Activated T-cell treated with anti-CD3 and anti-CD28 coated beads, Interleukin-2, amount 50 U/mL, for 72 hours (primary cell): ENCODE data around the gene UCN. TPM values are rescaled to one million over a fixed set of nuclear protein-coding genes. Genes with fewer than 3 reads are reported as not detected.
"Not testable (repeated sequence)": the region's sequence is repeated elsewhere in the genome, so short reads cannot be mapped to it uniquely, and the experiment has no call there.

Experiments used
- ATAC-seq, 2 donors: fragments of 150-1000 bp; cut with Tn5 transposase; replicated peaks in 1 of 2; 2 replicates each; pipeline ENCODE4 v1.10.0; 2021; ENCODE audit warnings: moderate library complexity in 2 of 2, mild to moderate bottlenecking in 1 of 2
- DNase-seq, 2 donors: peaks; one replicate each; pipeline ENCODE4 v3.0.0; 2021 to 2022; ENCODE audit warnings: mixed read lengths in 1 of 2
- H3K27ac Mint-ChIP-seq: one replicate; pipeline ENCODE4 v1.8.0; 2022; ENCODE audit warnings: mild to moderate bottlenecking, moderate library complexity, mixed read lengths
- H3K27me3 Mint-ChIP-seq: one replicate; pipeline ENCODE4 v1.8.0; 2022; ENCODE audit warnings: low read depth, mixed read lengths
- H3K36me3 Mint-ChIP-seq, 2 donors: one replicate each; pipeline ENCODE4 v1.8.0; 2022; ENCODE audit warnings: mixed read lengths in 2 of 2, mild to moderate bottlenecking in 1 of 2; ENCODE audit not compliant: insufficient read depth in 2 of 2
- H3K4me1 Mint-ChIP-seq: one replicate; pipeline ENCODE4 v1.8.0; 2022; ENCODE audit warnings: low read depth, mixed read lengths
- H3K4me3 Mint-ChIP-seq, 2 donors: one replicate each; pipeline ENCODE4 v1.8.0; 2022; ENCODE audit warnings: mild to moderate bottlenecking in 2 of 2, mixed read lengths in 2 of 2, moderate library complexity in 2 of 2
- H3K9me3 Mint-ChIP-seq, 2 donors: one replicate each; pipeline ENCODE4 v1.8.0; 2022; ENCODE audit warnings: mixed read lengths in 2 of 2
- total RNA-seq, 2 donors: library from RNA; stranded (reverse); gene quantifications; one replicate each; pipeline ENCODE4 v1.2.3, GENCODE V29; 2022

The UCN gene
- total RNA-seq, 2 donors from 2014 or later = 4.9 to 7.6 TPM

DNA sequence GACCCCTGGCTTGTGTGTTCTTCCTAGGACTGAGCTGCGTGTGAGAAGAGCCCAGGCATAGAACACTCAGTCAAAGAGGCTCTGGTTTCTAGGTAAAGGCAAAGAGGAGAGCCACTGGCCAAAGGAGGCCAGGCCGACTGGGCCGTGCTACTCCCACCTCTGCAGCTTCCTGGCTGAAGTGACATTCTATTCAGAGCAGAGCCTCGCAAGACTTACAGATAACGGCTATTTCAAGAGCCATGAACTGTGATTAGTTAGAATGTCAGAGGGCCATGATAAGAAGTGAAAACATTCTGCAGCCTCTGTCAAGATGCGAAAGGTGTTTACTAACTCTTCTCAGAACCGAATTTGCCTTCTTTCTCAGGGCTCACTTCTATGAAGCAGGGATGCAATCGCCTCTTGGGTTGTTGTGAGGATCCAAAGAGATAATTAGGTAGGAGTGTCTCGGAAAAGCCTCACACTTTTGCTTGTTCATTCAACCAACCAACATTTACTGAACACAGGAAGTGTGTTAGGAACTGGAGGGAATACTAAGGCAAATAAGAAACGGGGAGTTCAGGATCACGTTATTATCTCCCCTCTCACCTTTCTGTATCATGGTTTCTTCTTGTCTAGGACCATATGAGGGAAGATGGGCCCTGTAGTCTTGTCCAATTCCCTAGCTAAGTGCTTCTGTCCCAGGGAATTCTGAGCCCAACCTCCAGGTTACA, 36.5 kb downstream of the UCN start:
- Mint-ChIP-seq H3K4me1 (peaks cover 5% of the 10 kb centered on the region), H3K4me3 (no peak overlapping the region), H3K9me3 (no peaks in the 10 kb centered on the region), H3K36me3 (no peaks in the 10 kb centered on the region), H3K27me3 (peaks cover 27% of the 10 kb centered on the region), H3K27ac (no peak overlapping the region)
- DNase-seq (no peak), ATAC-seq (no peak)

GRCh38 chr2:27270670-27271069, 37.6 kb downstream of the UCN start:
- peaks cover 5% of the 10 kb centered on the region for H3K4me1 Mint-ChIP-seq
- H3K9me3 Mint-ChIP-seq = no peaks in the 10 kb centered on the region
- no peaks in the 10 kb centered on the region for H3K36me3 Mint-ChIP-seq
- H3K4me3 Mint-ChIP-seq = no peak overlapping the region
- no peak for ATAC-seq
- H3K27ac Mint-ChIP-seq = no peak overlapping the region
- H3K27me3 Mint-ChIP-seq = peaks cover 27% of the 10 kb centered on the region
- no peak for DNase-seq

- ATAC-seq = no peak
- no peak overlapping the region for H3K27ac Mint-ChIP-seq
Observed at GRCh38 chr2:27270131-27270530, 38.1 kb downstream of the UCN start.

DNA sequence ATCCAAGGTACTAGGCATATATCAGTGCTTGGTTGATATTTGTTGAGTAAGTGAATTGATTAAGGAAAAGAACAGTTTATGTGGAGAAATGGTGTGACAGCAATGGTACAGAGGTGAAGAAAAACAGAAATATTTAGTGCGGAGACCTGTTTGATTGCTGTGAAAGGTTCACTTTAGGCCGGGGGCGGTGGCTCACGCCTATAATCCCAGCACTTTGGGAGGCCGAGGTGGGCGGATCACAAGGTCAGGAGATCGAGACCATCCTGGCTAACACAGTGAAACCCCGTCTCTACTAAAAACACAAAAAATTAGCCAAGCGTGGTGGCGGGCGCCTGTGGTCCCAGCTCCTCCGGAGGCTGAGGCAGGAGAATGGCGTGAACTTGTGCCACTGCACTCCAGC, 39.9 kb downstream of the UCN start:
- Mint-ChIP-seq H3K27me3 (peaks cover 16% of the 10 kb centered on the region), H3K4me1 (peaks cover 15% of the 10 kb centered on the region)
- H3K27ac Mint-ChIP-seq, H3K36me3 Mint-ChIP-seq, H3K4me3 Mint-ChIP-seq, ATAC-seq, H3K9me3 Mint-ChIP-seq, DNase-seq: not testable (repeated sequence)

More at GRCh38 chr2:27270131-27270530, 38.1 kb downstream of the UCN start:
- Mint-ChIP-seq H3K4me3 (no peak overlapping the region), H3K36me3 (no peaks in the 10 kb centered on the region), H3K27me3 (peaks cover 27% of the 10 kb centered on the region), H3K9me3 (no peaks in the 10 kb centered on the region), H3K4me1 (peaks cover 5% of the 10 kb centered on the region)
- no peak for DNase-seq

GRCh38 chr2:27265536-27265870, 42.7 kb downstream of the UCN start:
- DNase-seq = no peak
- no peak for ATAC-seq
- Mint-ChIP-seq H3K36me3 (peaks cover 2 to 5% of the 10 kb centered on the region in 2 donors), H3K9me3 (no peaks in the 10 kb centered on the region), H3K27ac (no peak overlapping the region), H3K27me3 (peaks cover 24% of the 10 kb centered on the region), H3K4me3 (peak overlapping the region; percentile 44 to 49), H3K4me1 (peaks cover 25% of the 10 kb centered on the region)

- H3K27me3 Mint-ChIP-seq = peaks cover 26% of the 10 kb centered on the region
- no peak overlapping the region for H3K27ac Mint-ChIP-seq
- ATAC-seq (peak; percentile 68 to 74), DNase-seq (peak; percentile 75 to 80)
- peaks cover 25% of the 10 kb centered on the region for H3K4me1 Mint-ChIP-seq
- H3K9me3 Mint-ChIP-seq = no peaks in the 10 kb centered on the region
- peak overlapping the region; percentile 84 to 90 for H3K4me3 Mint-ChIP-seq
- peaks cover 2 to 5% of the 10 kb centered on the region in 2 donors for H3K36me3 Mint-ChIP-seq
Observed at GRCh38 chr2:27264753-27265535, 43.3 kb downstream of the UCN start.

DNA sequence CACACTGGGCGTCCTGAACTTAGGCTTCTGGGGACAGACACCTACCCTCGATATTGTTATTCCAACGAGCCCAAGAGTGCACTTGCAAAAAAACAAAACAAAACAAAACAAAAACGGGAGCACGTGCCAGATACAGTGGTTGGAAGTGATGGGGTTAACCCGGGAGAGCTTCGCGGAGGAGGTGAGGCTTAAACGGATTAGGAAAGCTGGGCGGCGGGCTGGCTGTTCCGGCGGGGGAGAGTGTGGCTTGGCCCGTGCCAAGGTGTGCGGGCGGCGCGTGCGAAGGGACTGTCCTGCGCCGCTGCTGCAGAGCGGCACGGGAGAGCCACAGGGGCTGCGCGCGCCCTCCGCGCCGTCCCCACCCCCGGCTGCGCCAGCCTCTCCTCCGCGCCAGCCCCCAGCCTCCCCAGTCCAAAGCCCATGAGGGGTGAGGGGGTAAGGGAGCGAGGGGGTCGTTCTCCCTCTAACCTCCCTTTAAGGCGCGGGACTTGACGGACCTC, 43.9 kb downstream of the UCN start:
- DNase-seq (peak; percentile 34 to 39), ATAC-seq (peak; percentile 67)
- peak overlapping the region; percentile 84 to 90 for H3K4me3 Mint-ChIP-seq
- H3K27me3 Mint-ChIP-seq = peaks cover 25% of the 10 kb centered on the region
- H3K36me3 Mint-ChIP-seq = peaks cover 2 to 5% of the 10 kb centered on the region in 2 donors
- no peak overlapping the region for H3K27ac Mint-ChIP-seq
- H3K4me1 Mint-ChIP-seq = peaks cover 25% of the 10 kb centered on the region
- no peaks in the 10 kb centered on the region for H3K9me3 Mint-ChIP-seq

- H3K36me3 Mint-ChIP-seq = peaks cover 2 to 5% of the 10 kb centered on the region in 2 donors
- peaks cover 25% of the 10 kb centered on the region for H3K4me1 Mint-ChIP-seq
- peaks cover 25% of the 10 kb centered on the region for H3K27me3 Mint-ChIP-seq
- DNase-seq (peak in 1 of 2 donors; percentile 14), ATAC-seq (no peak)
- H3K27ac Mint-ChIP-seq = no peak overlapping the region
- H3K4me3 Mint-ChIP-seq = peak overlapping the region; percentile 84 to 90
- H3K9me3 Mint-ChIP-seq = no peaks in the 10 kb centered on the region
Observed at GRCh38 chr2:27263287-27264252, 44.7 kb downstream of the UCN start.

DNA sequence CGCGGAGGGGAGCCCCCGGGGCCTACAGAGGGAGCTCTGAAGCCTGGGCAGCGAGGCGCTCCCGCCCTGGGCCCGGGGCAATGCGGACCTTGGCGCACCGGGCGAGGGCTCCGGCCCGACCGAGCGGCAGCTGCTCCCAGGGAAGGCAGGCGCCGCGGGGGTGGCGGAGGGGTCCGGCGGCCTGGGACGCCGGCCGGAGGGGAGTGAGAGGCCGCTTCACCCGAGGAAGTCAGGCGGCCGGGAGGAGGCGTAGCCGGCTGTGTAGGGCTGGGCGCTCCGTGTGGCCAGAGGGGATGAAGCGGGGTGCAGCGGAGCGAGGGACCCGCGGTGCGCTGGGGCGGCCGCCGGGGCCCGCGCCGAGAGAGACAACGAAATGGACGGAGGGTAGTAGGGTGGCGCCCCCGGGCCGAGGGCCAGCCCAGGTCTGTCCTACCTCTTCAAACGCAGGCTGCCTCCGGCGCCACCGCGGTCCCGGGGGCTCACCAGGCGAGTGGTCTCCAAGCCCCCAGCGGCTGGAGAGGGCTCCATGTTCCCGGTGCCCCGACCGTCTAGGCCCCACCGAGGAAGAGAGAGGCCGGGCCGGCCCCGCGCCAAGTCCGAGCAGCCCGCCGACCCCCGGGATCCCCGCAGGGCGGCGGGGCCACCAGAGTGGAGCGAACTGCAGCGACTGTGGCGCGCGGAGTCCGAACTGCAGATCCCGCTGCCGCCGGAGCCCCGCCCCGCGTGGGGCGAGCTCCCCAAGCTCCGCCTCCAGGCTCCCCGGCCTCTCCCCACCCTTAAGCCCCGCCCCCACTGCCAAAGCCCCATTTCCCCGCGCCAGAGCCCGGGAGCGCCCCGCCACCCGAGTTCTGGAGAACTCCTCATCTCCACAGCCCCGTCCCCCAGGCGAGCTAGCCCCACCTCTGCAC, 45.6 kb downstream of the UCN start, which contains the start of gene SLC30A3:
Gene SLC30A3, minus strand, starts transcription at position 669 of the 908 bp plus-strand sequence. Its CDS starts 141 bp downstream, at position 528.
- peaks cover 29% of the 10 kb centered on the region for H3K27me3 Mint-ChIP-seq
- no peak within 1 kb of the TSS for H3K27ac Mint-ChIP-seq
- no peaks in the 10 kb centered on the region for H3K9me3 Mint-ChIP-seq
- H3K4me1 Mint-ChIP-seq = peaks cover 25% of the 10 kb centered on the region
- DNase-seq (peak; percentile 73 to 77), ATAC-seq (peak; percentile 67 to 74)
- H3K4me3 Mint-ChIP-seq = peak within 1 kb of the TSS; percentile 84 to 90
- H3K36me3 Mint-ChIP-seq = peaks cover 2 to 5% of the 10 kb centered on the region in 2 donors

- ATAC-seq (no peak), DNase-seq (no peak)
- H3K27ac Mint-ChIP-seq = no peak overlapping the region
- H3K27me3 Mint-ChIP-seq = peaks cover 35% of the 10 kb centered on the region
- H3K4me3 Mint-ChIP-seq = peak overlapping the region; percentile 61 to 84
- H3K4me1 Mint-ChIP-seq = peaks cover 25% of the 10 kb centered on the region
- H3K36me3 Mint-ChIP-seq = peaks cover 2 to 5% of the 10 kb centered on the region in 2 donors
- H3K9me3 Mint-ChIP-seq = no peaks in the 10 kb centered on the region
Observed at GRCh38 chr2:27261926-27262298, 46.3 kb downstream of the UCN start.

DNA sequence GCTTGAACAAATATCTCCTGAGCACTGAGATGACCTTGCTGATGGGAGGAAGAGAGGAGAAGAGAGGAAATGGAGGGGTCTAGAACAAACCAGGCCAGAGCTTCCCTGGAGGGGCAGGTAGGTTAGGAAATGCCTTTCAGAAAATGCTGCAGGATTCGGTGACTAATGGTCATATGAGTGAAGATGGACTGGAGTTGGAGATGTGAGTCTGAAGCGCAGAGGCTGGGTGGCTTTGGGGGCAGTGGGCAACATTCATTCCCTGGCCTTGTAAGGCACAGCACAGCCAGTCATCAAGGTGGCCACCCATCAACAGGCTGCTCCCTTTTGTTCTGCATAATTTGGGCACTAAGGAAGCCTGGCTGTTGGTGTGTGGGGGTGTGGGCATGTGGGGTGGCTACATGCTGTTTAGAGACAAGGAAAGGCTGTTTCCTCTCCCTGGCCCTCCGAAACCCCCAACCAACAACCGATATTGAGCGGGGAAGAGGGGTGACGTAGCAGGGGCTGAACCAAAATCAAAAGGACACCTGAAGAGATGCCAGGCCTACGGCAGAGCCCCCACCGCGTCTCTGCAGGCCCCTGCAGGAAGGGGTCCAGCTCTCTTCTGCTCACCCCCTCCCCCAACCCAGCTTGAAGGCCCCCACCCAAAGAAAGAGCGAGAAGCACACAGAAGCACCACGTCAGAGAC, 46.9 kb downstream of the UCN start:
- Mint-ChIP-seq H3K4me1 (peaks cover 25% of the 10 kb centered on the region), H3K27me3 (peaks cover 40% of the 10 kb centered on the region), H3K27ac (no peak overlapping the region), H3K36me3 (peaks cover 2 to 5% of the 10 kb centered on the region in 2 donors), H3K9me3 (no peaks in the 10 kb centered on the region), H3K4me3 (peak overlapping the region; percentile 61 to 84)
- ATAC-seq (no peak), DNase-seq (no peak)
